ENCODE measurements around the gene EYA2.

- TF ChIP-seq CTCF (optimal IDR thresholded peaks at IDR 0.05 in 1 of 3, IDR thresholded peaks at IDR 0.05 in 1 of 3, conservative IDR thresholded peaks at IDR 0.05 in 1 of 3; ENCODE audit: extremely low read depth in 1 of 3, insufficient read depth in 2 of 3, low read length in 3 of 3) (no peak), EZH2 (IDR thresholded peaks at IDR 0.05; ENCODE audit: low read length) (no peak)
Observed at GRCh38 chr20:47201074-47201730, 306.6 kb downstream of the EYA2 start.
